ENCODE results near the gene OLIG3. TPM values are rescaled to one million over a fixed set of nuclear protein-coding genes. Genes with fewer than 3 reads are reported as not detected.

The OLIG3 gene
- polyA plus RNA-seq, 1 of the 3 experiments (the other 2 are of a cell fraction): not detected

DNA sequence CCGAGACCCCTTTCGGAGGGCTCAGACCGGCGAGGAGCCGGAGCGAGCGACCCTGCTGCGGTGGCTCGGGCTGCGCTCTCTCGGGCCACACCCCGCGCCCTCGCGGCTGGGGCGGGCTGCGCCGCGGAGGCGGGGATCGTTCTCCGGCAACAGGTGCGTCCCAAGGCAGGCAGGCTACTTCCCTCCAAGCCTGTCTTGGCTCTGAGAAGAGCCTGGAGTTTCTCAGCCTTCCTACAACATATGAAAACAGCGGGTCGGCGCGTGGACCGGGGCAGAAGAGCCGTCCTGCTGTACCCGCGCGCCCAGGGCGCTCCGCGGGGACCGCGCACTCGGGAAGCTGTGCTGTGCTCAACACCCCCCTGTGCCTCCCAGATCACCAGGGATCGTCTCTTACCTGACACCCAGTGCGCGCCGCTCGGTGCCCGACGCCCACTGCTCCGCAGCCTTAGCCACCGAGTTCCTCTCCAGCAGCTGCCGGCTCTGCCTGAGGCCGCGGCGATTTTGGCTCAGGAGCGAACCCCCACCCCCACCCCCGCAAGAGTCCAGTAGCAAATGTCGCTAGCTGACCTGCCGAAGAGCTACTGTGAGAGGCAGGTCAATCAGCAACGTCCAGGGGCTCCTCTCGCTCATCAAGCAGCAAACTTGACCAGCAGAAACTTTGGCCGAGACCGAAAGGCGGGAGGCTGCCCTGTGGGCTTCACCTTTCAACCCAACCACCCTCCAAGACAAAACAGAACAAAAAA lies 3.7 kb upstream of the OLIG3 start:
- H3K4me3 ChIP-seq (ENCODE audit: low read depth in 2 of 2, low read length in 1 of 2): no peak overlapping the region
- TF ChIP-seq ELF1 (IDR thresholded peaks at IDR 0.05): no peak
- TF ChIP-seq RFX5 (IDR thresholded peaks at IDR 0.05; ENCODE audit: low read length): no peak
- TF ChIP-seq, protein P1, sequence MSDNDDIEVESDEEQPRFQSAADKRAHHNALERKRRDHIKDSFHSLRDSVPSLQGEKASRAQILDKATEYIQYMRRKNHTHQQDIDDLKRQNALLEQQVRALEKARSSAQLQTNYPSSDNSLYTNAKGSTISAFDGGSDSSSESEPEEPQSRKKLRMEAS (IDR thresholded peaks at IDR 0.05; ENCODE audit: low read depth): no peak
- TF ChIP-seq TAF1 (IDR thresholded peaks at IDR 0.05; ENCODE audit: borderline replicate concordance, low read depth, low read length): no peak
- no peak for TF ChIP-seq FOXM1 (IDR thresholded peaks at IDR 0.05; ENCODE audit: low read depth)

DNA sequence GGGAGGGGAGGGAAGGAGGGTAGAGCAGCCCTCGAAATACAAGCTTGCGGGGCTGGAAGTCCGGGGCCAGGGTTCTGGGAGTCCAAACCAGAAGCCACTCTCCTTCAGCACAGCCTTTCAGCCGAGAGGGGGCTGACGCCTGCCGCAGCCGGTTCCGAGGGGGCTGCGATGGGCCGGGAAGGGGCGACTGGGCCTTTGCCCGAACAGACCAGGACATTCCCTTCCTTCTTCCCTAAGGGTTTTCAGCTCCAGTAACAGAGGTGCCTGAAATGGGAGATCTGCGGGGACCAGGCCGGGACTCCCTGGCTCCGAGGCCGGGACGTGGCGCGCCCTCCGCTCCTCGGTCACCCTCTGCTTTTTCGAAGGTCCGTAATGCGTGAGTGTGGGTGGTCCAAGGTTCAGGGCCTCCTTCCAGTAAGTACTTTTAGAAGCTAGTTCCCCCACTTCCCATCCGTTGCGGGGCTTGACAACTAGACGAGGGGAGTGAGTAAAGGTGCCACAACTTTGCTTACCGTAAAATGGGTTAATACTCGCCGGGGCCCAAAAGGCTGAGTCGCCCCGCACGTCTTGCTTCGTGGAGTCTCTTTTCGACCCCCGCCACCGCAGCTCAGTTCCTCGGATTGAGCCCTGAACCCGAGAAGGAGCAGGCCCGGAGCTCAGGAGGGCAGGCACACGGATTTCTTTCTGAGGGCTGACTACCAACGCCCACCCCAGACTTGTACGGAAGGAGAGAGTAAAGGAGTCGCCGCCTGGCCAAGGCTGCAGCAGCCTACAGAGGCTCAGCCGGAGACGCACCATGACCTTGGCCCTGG lies 2.9 kb upstream of the OLIG3 start:
- H3K4me2 ChIP-seq: no peak overlapping the region
- H3K4me3 ChIP-seq (ENCODE audit: low read depth in 2 of 2, low read length in 1 of 2): no peak overlapping the region
- CTCF ChIA-PET: interaction anchor here (0.7 kb wide), 1 partner anchor 33 kb away, joined by 3 read pairs; no protein-coding TSS in a partner anchor
- peaks cover 56% of the 10 kb centered on the region for H3K27me3 ChIP-seq (ENCODE audit: insufficient read depth)
- H3K36me3 ChIP-seq (replicated peaks in 1 of 2; ENCODE audit: control insufficient read depth in 1 of 2, insufficient read depth in 2 of 2, low read length in 1 of 2): no peaks in the 10 kb centered on the region
- no peaks in the 10 kb centered on the region for H3K9me2 ChIP-seq
- no peaks in the 10 kb centered on the region for H3K4me1 ChIP-seq (ENCODE audit: control insufficient read depth in 1 of 2, insufficient read depth in 2 of 2, low read depth in 1 of 2, low read length in 1 of 2)
- H3K79me2 ChIP-seq (ENCODE audit: insufficient read depth): no peaks in the 10 kb centered on the region
- no peaks in the 10 kb centered on the region for H4K20me1 ChIP-seq (ENCODE audit: insufficient read depth)
- H3K9ac ChIP-seq: no peak overlapping the region
- H2AFZ ChIP-seq (ENCODE audit: low read depth): no peak overlapping the region
- TF ChIP-seq EP300 (IDR thresholded peaks at IDR 0.05; ENCODE audit: borderline replicate concordance in 1 of 2, low read depth in 1 of 2, low read length in 1 of 2): no peak
- TF ChIP-seq GABPA (IDR thresholded peaks at IDR 0.05; ENCODE audit: low read depth): no peak
- no peak for TF ChIP-seq TAF1 (IDR thresholded peaks at IDR 0.05; ENCODE audit: borderline replicate concordance, low read depth, low read length)
- TF ChIP-seq TEAD4 (IDR thresholded peaks at IDR 0.05; ENCODE audit: borderline replicate concordance, insufficient read depth): no peak
- TF ChIP-seq RFX5 (IDR thresholded peaks at IDR 0.05; ENCODE audit: low read length): no peak
- no peak for TF ChIP-seq NFIC (IDR thresholded peaks at IDR 0.05; ENCODE audit: borderline replicate concordance)
- TF ChIP-seq, protein P2, sequence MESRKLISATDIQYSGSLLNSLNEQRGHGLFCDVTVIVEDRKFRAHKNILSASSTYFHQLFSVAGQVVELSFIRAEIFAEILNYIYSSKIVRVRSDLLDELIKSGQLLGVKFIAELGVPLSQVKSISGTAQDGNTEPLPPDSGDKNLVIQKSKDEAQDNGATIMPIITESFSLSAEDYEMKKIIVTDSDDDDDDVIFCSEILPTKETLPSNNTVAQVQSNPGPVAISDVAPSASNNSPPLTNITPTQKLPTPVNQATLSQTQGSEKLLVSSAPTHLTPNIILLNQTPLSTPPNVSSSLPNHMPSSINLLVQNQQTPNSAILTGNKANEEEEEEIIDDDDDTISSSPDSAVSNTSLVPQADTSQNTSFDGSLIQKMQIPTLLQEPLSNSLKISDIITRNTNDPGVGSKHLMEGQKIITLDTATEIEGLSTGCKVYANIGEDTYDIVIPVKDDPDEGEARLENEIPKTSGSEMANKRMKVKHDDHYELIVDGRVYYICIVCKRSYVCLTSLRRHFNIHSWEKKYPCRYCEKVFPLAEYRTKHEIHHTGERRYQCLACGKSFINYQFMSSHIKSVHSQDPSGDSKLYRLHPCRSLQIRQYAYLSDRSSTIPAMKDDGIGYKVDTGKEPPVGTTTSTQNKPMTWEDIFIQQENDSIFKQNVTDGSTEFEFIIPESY (IDR thresholded peaks at IDR 0.05; ENCODE audit: borderline replicate concordance, low read depth): no peak
- H3F3A ChIP-seq (replicated peaks; ENCODE audit: insufficient read depth): no peaks in the 10 kb centered on the region
- no peak for DNase-seq
- H3K27ac ChIP-seq (ENCODE audit: low read depth in 2 of 2, low read length in 1 of 2): no peak overlapping the region
- no peaks in the 10 kb centered on the region for H3K9me3 ChIP-seq
- POLR2A ChIA-PET: no interaction called here
- WGBS (ENCODE audit: low lambda C conversion rate): 14% methylated on average over 33 of the region's 47 CpGs

More for the DNA sequence above, 3.7 kb upstream of the OLIG3 start:
- Histone ChIP-seq H3K27me3 (ENCODE audit: insufficient read depth) (peaks cover 52% of the 10 kb centered on the region), H4K20me1 (ENCODE audit: insufficient read depth) (no peaks in the 10 kb centered on the region), H3K9ac (no peak overlapping the region), H3K79me2 (ENCODE audit: insufficient read depth) (no peaks in the 10 kb centered on the region), H3K9me2 (no peaks in the 10 kb centered on the region), H3K36me3 (replicated peaks in 1 of 2; ENCODE audit: control insufficient read depth in 1 of 2, insufficient read depth in 2 of 2, low read length in 1 of 2) (no peaks in the 10 kb centered on the region), H3F3A (replicated peaks; ENCODE audit: insufficient read depth) (no peaks in the 10 kb centered on the region), H3K9me3 (no peaks in the 10 kb centered on the region), H3K4me1 (ENCODE audit: control insufficient read depth in 1 of 2, insufficient read depth in 2 of 2, low read depth in 1 of 2, low read length in 1 of 2) (no peaks in the 10 kb centered on the region), H2AFZ (ENCODE audit: low read depth) (no peak overlapping the region), H3K4me2 (no peak overlapping the region), H3K27ac (ENCODE audit: low read depth in 2 of 2, low read length in 1 of 2) (no peak overlapping the region)
- no peak for DNase-seq
- ChIA-PET POLR2A (no interaction called here), CTCF (interaction anchor here (0.7 kb wide), 1 partner anchor 70 kb away, joined by 3 read pairs; no protein-coding TSS in a partner anchor)
- 6% methylated on average over 9 of the region's 60 CpGs for WGBS (ENCODE audit: low lambda C conversion rate)
